ENCODE results near the gene DHRS9.

DHRS9 gene

GRCh38 chr2:169094676-169095075, 25.3 kb downstream of the DHRS9 start:
- no peak for DNase-seq (ENCODE audit: low read depth in 2 of 2)

- DNase-seq (ENCODE audit: low read depth in 2 of 2), result no peak
These were observed 26.3 kb downstream of the DHRS9 start for GRCh38 chr2:169095621-169096105.

GRCh38 chr2:169104848-169105247, 35.5 kb downstream of the DHRS9 start:
- DNase-seq (ENCODE audit: low read depth in 2 of 2), result no peak

GRCh38 chr2:169105476-169105875, 36.1 kb downstream of the DHRS9 start:
- no peak for DNase-seq (ENCODE audit: low read depth in 2 of 2)

- no peak for DNase-seq (ENCODE audit: low read depth in 2 of 2)
These were observed 36.8 kb downstream of the DHRS9 start for GRCh38 chr2:169106134-169106533.

- DNase-seq (ENCODE audit: low read depth in 2 of 2), result no peak
These were observed 37.5 kb downstream of the DHRS9 start for GRCh38 chr2:169106563-169107545.

GRCh38 chr2:169107645-169108044, 38.3 kb downstream of the DHRS9 start:
- no peak for DNase-seq (ENCODE audit: low read depth in 2 of 2)

- DNase-seq (ENCODE audit: low read depth in 2 of 2), result no peak
These were observed 38.9 kb downstream of the DHRS9 start for GRCh38 chr2:169108099-169108884.

GRCh38 chr2:169109502-169110409, 40.4 kb downstream of the DHRS9 start:
- DNase-seq (ENCODE audit: low read depth in 2 of 2), result peak; percentile 49 to 62

- DNase-seq (ENCODE audit: low read depth in 2 of 2), result no peak
These were observed 41.1 kb downstream of the DHRS9 start for GRCh38 chr2:169110419-169110818.

- no peak for DNase-seq (ENCODE audit: low read depth in 2 of 2)
These were observed 41.6 kb downstream of the DHRS9 start for GRCh38 chr2:169110916-169111315.

GRCh38 chr2:169112841-169113240, 43.5 kb downstream of the DHRS9 start:
- no peak for DNase-seq (ENCODE audit: low read depth in 2 of 2)

GRCh38 chr2:169114056-169114455, 44.7 kb downstream of the DHRS9 start:
- DNase-seq (ENCODE audit: low read depth in 2 of 2), result no peak

- DNase-seq (ENCODE audit: low read depth in 2 of 2), result no peak
These were observed 47.0 kb downstream of the DHRS9 start for GRCh38 chr2:169116327-169116726.

GRCh38 chr2:169116993-169117392, 47.6 kb downstream of the DHRS9 start:
- DNase-seq (ENCODE audit: low read depth in 2 of 2), result no peak

GRCh38 chr2:169118060-169118459, 48.7 kb downstream of the DHRS9 start:
- DNase-seq (ENCODE audit: low read depth in 2 of 2), result no peak

- no peak for DNase-seq (ENCODE audit: low read depth in 2 of 2)
These were observed 49.9 kb downstream of the DHRS9 start for GRCh38 chr2:169119123-169119760.

GRCh38 chr2:169119851-169120250, 50.5 kb downstream of the DHRS9 start:
- no peak for DNase-seq (ENCODE audit: low read depth in 2 of 2)

GRCh38 chr2:169129703-169130243, 60.4 kb downstream of the DHRS9 start:
- DNase-seq (ENCODE audit: low read depth in 2 of 2), result no peak
